ENCODE data around the gene DMD. TPM values are rescaled to one million over a fixed set of nuclear protein-coding genes. Genes with fewer than 3 reads are reported as not detected.

DMD gene
- polyA plus RNA-seq, 3 donors from 2014 or later = not detected

- no peak for DNase-seq
- no peaks in the 10 kb centered on the region for H3K36me3 Mint-ChIP-seq
- H3K9me3 Mint-ChIP-seq = peaks cover 0 to 7% (median 4%) of the 10 kb centered on the region in 6 donors
- peaks cover 0 to 6% (median 1%) of the 10 kb centered on the region in 3 donors for H3K27me3 Mint-ChIP-seq (ENCODE audit: low read depth in 3 of 3)
- H3K27ac Mint-ChIP-seq = no peak overlapping the region
- H3K4me3 Mint-ChIP-seq = no peak overlapping the region
- no peaks in the 10 kb centered on the region for H3K4me1 Mint-ChIP-seq
Observed at GRCh38 chrX:32937043-32937442, 274.3 kb downstream of the DMD start.

GRCh38 chrX:32933548-32933947 is 277.8 kb downstream of the DMD start:
- no peaks in the 10 kb centered on the region for H3K4me1 Mint-ChIP-seq
- no peak overlapping the region for H3K4me3 Mint-ChIP-seq
- no peak overlapping the region for H3K27ac Mint-ChIP-seq
- peaks cover 0 to 8% (median 2%) of the 10 kb centered on the region in 3 donors for H3K27me3 Mint-ChIP-seq (ENCODE audit: low read depth in 3 of 3)
- DNase-seq = no peak
- H3K36me3 Mint-ChIP-seq = no peaks in the 10 kb centered on the region
- H3K9me3 Mint-ChIP-seq = peaks cover 0 to 7% (median 1%) of the 10 kb centered on the region in 6 donors

GRCh38 chrX:32929040-32929439 is 282.3 kb downstream of the DMD start:
- no peak for DNase-seq
- H3K27me3 Mint-ChIP-seq (ENCODE audit: low read depth in 3 of 3) = peaks cover 0 to 6% (median 2%) of the 10 kb centered on the region in 3 donors
- H3K4me3 Mint-ChIP-seq = no peak overlapping the region
- H3K36me3 Mint-ChIP-seq = no peaks in the 10 kb centered on the region
- H3K9me3 Mint-ChIP-seq = peaks cover 0 to 3% (median under 1%) of the 10 kb centered on the region in 6 donors
- H3K27ac Mint-ChIP-seq = no peak overlapping the region
- H3K4me1 Mint-ChIP-seq = no peaks in the 10 kb centered on the region

GRCh38 chrX:32896088-32896487 is 315.3 kb downstream of the DMD start:
- Mint-ChIP-seq H3K9me3 (peaks cover 0 to 20% (median 3%) of the 10 kb centered on the region in 6 donors), H3K4me1 (no peaks in the 10 kb centered on the region), H3K36me3 (no peaks in the 10 kb centered on the region), H3K4me3 (no peak overlapping the region), H3K27ac (no peak overlapping the region), H3K27me3 (ENCODE audit: low read depth in 3 of 3) (no peaks in the 10 kb centered on the region)
- no peak for DNase-seq

GRCh38 chrX:32894679-32895078 is 316.7 kb downstream of the DMD start:
- peaks cover 0 to 22% (median 3%) of the 10 kb centered on the region in 6 donors for H3K9me3 Mint-ChIP-seq
- DNase-seq = no peak
- H3K27me3 Mint-ChIP-seq (ENCODE audit: low read depth in 3 of 3) = no peaks in the 10 kb centered on the region
- H3K36me3 Mint-ChIP-seq = no peaks in the 10 kb centered on the region
- no peak overlapping the region for H3K27ac Mint-ChIP-seq
- no peaks in the 10 kb centered on the region for H3K4me1 Mint-ChIP-seq
- no peak overlapping the region for H3K4me3 Mint-ChIP-seq

GRCh38 chrX:32893751-32894150 is 317.6 kb downstream of the DMD start:
- Mint-ChIP-seq H3K27ac (no peak overlapping the region), H3K4me3 (no peak overlapping the region), H3K27me3 (ENCODE audit: low read depth in 3 of 3) (no peaks in the 10 kb centered on the region), H3K4me1 (no peaks in the 10 kb centered on the region), H3K36me3 (no peaks in the 10 kb centered on the region), H3K9me3 (peaks cover 0 to 26% (median 3%) of the 10 kb centered on the region in 6 donors)
- DNase-seq = no peak

GRCh38 chrX:32877592-32877991 is 333.8 kb downstream of the DMD start:
- Mint-ChIP-seq H3K4me3 (no peak overlapping the region), H3K36me3 (no peaks in the 10 kb centered on the region), H3K4me1 (no peaks in the 10 kb centered on the region)

GRCh38 chrX:32874839-32875238 is 336.5 kb downstream of the DMD start:
- no peaks in the 10 kb centered on the region for H3K36me3 Mint-ChIP-seq
- peaks cover 0 to 17% (median 7%) of the 10 kb centered on the region in 6 donors for H3K9me3 Mint-ChIP-seq
- H3K4me1 Mint-ChIP-seq = no peaks in the 10 kb centered on the region
- H3K27ac Mint-ChIP-seq = no peak overlapping the region
- H3K27me3 Mint-ChIP-seq (ENCODE audit: low read depth in 3 of 3) = peaks cover 0 to 5% (median 0%) of the 10 kb centered on the region in 3 donors
- no peak for DNase-seq
- no peak overlapping the region for H3K4me3 Mint-ChIP-seq

More at GRCh38 chrX:32877592-32877991, 333.8 kb downstream of the DMD start:
- H3K27ac Mint-ChIP-seq = no peak overlapping the region
- H3K27me3 Mint-ChIP-seq (ENCODE audit: low read depth in 3 of 3) = peaks cover 0 to 5% (median 0%) of the 10 kb centered on the region in 3 donors
- peaks cover 0 to 25% (median 9%) of the 10 kb centered on the region in 6 donors for H3K9me3 Mint-ChIP-seq
- no peak for DNase-seq

GRCh38 chrX:32873786-32874185 is 337.6 kb downstream of the DMD start:
- Mint-ChIP-seq H3K9me3 (peaks cover 0 to 14% (median 5%) of the 10 kb centered on the region in 6 donors), H3K4me1 (no peaks in the 10 kb centered on the region), H3K27me3 (ENCODE audit: low read depth in 3 of 3) (peaks cover 0 to 5% (median 0%) of the 10 kb centered on the region in 3 donors), H3K36me3 (no peaks in the 10 kb centered on the region), H3K27ac (no peak overlapping the region), H3K4me3 (no peak overlapping the region)
- no peak for DNase-seq

GRCh38 chrX:32871636-32872035 is 339.7 kb downstream of the DMD start:
- Mint-ChIP-seq H3K9me3 (peaks cover 2 to 9% (median 5%) of the 10 kb centered on the region in 6 donors), H3K36me3 (no peaks in the 10 kb centered on the region)

GRCh38 chrX:32868524-32868895 is 342.8 kb downstream of the DMD start:
- peaks cover 0 to 5% (median 3%) of the 10 kb centered on the region in 6 donors for H3K9me3 Mint-ChIP-seq
- no peaks in the 10 kb centered on the region for H3K27me3 Mint-ChIP-seq (ENCODE audit: low read depth in 3 of 3)
- no peak for DNase-seq
- H3K4me3 Mint-ChIP-seq = no peak overlapping the region
- no peaks in the 10 kb centered on the region for H3K36me3 Mint-ChIP-seq
- no peaks in the 10 kb centered on the region for H3K4me1 Mint-ChIP-seq
- no peak overlapping the region for H3K27ac Mint-ChIP-seq

More at GRCh38 chrX:32871636-32872035, 339.7 kb downstream of the DMD start:
- Mint-ChIP-seq H3K4me1 (no peaks in the 10 kb centered on the region), H3K27ac (no peak overlapping the region), H3K27me3 (ENCODE audit: low read depth in 3 of 3) (peaks cover 0 to 5% (median 0%) of the 10 kb centered on the region in 3 donors), H3K4me3 (no peak overlapping the region)
- no peak for DNase-seq

GRCh38 chrX:32867781-32868523 is 343.4 kb downstream of the DMD start:
- peaks cover 0 to 4% (median 2%) of the 10 kb centered on the region in 6 donors for H3K9me3 Mint-ChIP-seq
- H3K4me1 Mint-ChIP-seq = no peaks in the 10 kb centered on the region
- no peaks in the 10 kb centered on the region for H3K27me3 Mint-ChIP-seq (ENCODE audit: low read depth in 3 of 3)
- no peak overlapping the region for H3K27ac Mint-ChIP-seq
- DNase-seq = no peak
- no peaks in the 10 kb centered on the region for H3K36me3 Mint-ChIP-seq
- H3K4me3 Mint-ChIP-seq = no peak overlapping the region

- Mint-ChIP-seq H3K9me3 (peaks cover 1 to 14% (median 5%) of the 10 kb centered on the region in 6 donors), H3K4me1 (no peaks in the 10 kb centered on the region), H3K4me3 (no peak overlapping the region), H3K36me3 (peaks cover 0 to 4% (median 0%) of the 10 kb centered on the region in 3 donors), H3K27ac (no peak overlapping the region), H3K27me3 (ENCODE audit: low read depth in 3 of 3) (peaks cover 0 to 6% (median 3%) of the 10 kb centered on the region in 3 donors)
- no peak for DNase-seq
Observed at GRCh38 chrX:32852203-32852602, 359.1 kb downstream of the DMD start.

GRCh38 chrX:32851556-32851955 is 359.8 kb downstream of the DMD start:
- DNase-seq = no peak
- H3K36me3 Mint-ChIP-seq = peaks cover 0 to 3% (median 0%) of the 10 kb centered on the region in 3 donors
- H3K27me3 Mint-ChIP-seq (ENCODE audit: low read depth in 3 of 3) = peaks cover 0 to 6% (median 3%) of the 10 kb centered on the region in 3 donors

More at GRCh38 chrX:32851556-32851955, 359.8 kb downstream of the DMD start:
- Mint-ChIP-seq H3K4me3 (no peak overlapping the region), H3K27ac (no peak overlapping the region), H3K9me3 (peaks cover 1 to 12% (median 5%) of the 10 kb centered on the region in 6 donors), H3K4me1 (no peaks in the 10 kb centered on the region)

All from immature natural killer cell (primary cell).